ENCODE data around the gene TIGD3. TPM values are rescaled to one million over a fixed set of nuclear protein-coding genes. Genes with fewer than 3 reads are reported as not detected.

TIGD3 gene
- total RNA-seq, 1 donor from 2014 or later, result 0.18 TPM

DNA sequence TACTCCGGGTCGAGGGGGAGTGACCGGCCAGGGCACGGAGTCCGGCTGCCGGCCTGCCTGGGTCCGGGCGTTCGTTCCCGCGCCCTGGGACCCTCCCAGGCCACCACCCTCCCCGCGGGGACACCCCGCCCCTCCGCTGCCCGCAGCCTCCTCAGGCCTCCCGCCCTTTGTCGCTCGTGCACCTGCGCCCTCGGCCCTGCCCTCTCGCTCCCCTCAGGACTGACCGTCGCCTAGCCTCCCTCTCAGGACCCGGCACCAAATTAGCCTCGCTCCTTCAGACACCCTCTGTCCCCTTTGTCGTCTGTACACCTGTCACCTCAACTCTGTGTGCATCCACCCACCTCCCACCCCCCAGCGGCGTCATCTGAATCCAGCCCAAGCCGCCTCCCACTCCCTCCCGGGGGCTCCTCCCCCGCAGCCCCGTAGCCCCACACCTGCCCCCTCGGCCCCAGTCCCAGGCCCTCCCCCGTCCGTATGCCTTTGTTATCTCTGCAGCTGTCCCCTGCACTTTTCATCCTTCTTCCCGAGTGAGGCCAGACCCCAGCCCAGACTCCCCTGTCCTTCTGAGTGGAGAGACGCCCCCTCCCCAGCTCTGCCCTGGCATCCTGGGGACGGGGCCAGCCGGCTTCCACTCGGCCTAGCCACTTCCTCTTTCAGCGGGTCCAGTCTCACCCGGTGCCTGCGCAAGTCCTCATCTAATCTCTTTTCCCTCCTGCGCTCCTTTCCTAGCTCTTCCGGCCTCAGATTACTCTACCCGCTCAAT, 643 bp downstream of the TIGD3 start:
- intact Hi-C loops (cut with DNase I), result no loop called here
- DNase-seq, result peak; percentile 68
- TF ChIP-seq, protein P1, sequence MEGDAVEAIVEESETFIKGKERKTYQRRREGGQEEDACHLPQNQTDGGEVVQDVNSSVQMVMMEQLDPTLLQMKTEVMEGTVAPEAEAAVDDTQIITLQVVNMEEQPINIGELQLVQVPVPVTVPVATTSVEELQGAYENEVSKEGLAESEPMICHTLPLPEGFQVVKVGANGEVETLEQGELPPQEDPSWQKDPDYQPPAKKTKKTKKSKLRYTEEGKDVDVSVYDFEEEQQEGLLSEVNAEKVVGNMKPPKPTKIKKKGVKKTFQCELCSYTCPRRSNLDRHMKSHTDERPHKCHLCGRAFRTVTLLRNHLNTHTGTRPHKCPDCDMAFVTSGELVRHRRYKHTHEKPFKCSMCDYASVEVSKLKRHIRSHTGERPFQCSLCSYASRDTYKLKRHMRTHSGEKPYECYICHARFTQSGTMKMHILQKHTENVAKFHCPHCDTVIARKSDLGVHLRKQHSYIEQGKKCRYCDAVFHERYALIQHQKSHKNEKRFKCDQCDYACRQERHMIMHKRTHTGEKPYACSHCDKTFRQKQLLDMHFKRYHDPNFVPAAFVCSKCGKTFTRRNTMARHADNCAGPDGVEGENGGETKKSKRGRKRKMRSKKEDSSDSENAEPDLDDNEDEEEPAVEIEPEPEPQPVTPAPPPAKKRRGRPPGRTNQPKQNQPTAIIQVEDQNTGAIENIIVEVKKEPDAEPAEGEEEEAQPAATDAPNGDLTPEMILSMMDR (IDR thresholded peaks at IDR 0.05), result no peak
- H3K9me3 ChIP-seq, result no peaks in the 10 kb centered on the region
- peak; percentile 37 to 50 for ATAC-seq
- H3K27ac ChIP-seq, result peak overlapping the region; percentile 18
- peaks cover 13% of the 10 kb centered on the region for H3K27me3 ChIP-seq (ENCODE audit: low read depth)
- peaks cover 22% of the 10 kb centered on the region for H3K4me1 ChIP-seq
- H3K4me3 ChIP-seq, result peak overlapping the region; percentile 73
- peaks cover 26% of the 10 kb centered on the region for H3K36me3 ChIP-seq

DNA sequence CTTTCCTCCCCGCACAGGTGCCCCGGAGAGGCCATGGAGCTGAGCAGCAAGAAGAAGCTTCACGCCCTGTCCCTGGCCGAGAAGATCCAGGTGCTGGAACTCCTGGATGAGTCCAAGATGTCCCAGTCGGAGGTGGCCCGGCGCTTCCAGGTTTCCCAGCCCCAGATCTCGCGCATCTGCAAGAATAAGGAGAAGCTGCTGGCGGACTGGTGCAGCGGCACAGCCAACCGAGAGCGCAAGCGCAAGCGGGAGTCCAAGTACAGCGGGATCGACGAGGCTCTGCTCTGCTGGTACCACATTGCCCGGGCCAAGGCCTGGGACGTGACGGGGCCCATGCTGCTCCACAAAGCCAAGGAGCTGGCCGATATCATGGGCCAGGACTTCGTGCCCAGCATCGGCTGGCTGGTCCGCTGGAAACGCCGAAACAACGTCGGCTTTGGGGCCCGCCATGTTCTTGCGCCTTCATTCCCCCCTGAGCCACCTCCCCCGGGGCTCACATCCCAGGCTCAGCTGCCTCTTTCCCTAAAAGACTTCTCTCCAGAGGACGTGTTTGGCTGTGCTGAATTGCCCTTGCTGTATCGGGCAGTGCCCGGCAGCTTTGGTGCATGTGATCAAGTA, 1.3 kb downstream of the TIGD3 start:
- Histone ChIP-seq H3K27me3 (ENCODE audit: low read depth) (peaks cover 13% of the 10 kb centered on the region), H3K9me3 (no peaks in the 10 kb centered on the region), H3K4me1 (peaks cover 22% of the 10 kb centered on the region), H3K36me3 (peaks cover 20% of the 10 kb centered on the region), H3K27ac (no peak overlapping the region), H3K4me3 (peak overlapping the region; percentile 73)
- TF ChIP-seq, protein P1 (IDR thresholded peaks at IDR 0.05), result no peak
- intact Hi-C loops (cut with DNase I), result no loop called here
- ATAC-seq (no peak), DNase-seq (peak; percentile 56)

- Histone ChIP-seq H3K36me3 (peaks cover 14% of the 10 kb centered on the region), H3K27me3 (ENCODE audit: low read depth) (peaks cover 13% of the 10 kb centered on the region), H3K4me3 (no peak overlapping the region), H3K27ac (no peak overlapping the region), H3K4me1 (peaks cover 22% of the 10 kb centered on the region), H3K9me3 (no peaks in the 10 kb centered on the region)
- ATAC-seq (no peak), DNase-seq (no peak)
- TF ChIP-seq, protein P1 (IDR thresholded peaks at IDR 0.05), result no peak
- intact Hi-C loops (cut with DNase I), result no loop called here
Observed at GRCh38 chr11:65356394-65356972, 1.9 kb downstream of the TIGD3 start.

DNA sequence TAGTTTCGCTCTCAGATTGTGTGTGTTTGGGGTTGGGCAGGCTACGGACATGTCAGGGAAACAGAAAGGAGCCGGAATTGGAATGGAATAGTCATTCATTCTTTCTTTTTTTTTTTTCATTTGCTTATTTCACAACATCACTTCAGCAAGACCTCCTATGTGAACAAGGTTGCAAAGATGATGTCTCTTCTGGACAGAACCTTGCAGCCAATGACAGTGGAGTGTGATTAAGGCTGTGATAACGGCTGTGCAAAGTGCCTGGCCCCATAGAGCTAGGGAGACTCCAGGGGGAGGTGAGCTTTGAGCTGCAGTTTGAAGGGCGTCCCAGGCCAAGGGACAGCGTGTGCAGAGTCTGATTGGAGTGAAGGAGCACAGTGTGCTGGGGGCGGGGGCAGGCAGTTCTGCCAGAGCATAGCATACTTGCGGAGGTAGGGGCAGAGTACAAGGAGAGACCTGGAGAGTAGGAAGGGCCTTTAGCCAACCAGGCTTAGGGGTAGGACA, 3.4 kb downstream of the TIGD3 start:
- intact Hi-C loops (cut with DNase I), result no loop called here
- Histone ChIP-seq H3K36me3 (no peaks in the 10 kb centered on the region), H3K27ac (no peak overlapping the region), H3K9me3 (no peaks in the 10 kb centered on the region), H3K27me3 (ENCODE audit: low read depth) (peaks cover 13% of the 10 kb centered on the region), H3K4me3 (no peak overlapping the region), H3K4me1 (peaks cover 22% of the 10 kb centered on the region)
- TF ChIP-seq, protein P1 (IDR thresholded peaks at IDR 0.05), result no peak
- DNase-seq (no peak), ATAC-seq (peak in 1 of 2 donors; percentile 4)

- H3K4me3 ChIP-seq, result no peak overlapping the region
- peaks cover 5% of the 10 kb centered on the region for H3K4me1 ChIP-seq
- no peaks in the 10 kb centered on the region for H3K9me3 ChIP-seq
- TF ChIP-seq, protein P1 (IDR thresholded peaks at IDR 0.05), result no peak
- intact Hi-C loops (cut with DNase I), result no loop called here
- peak overlapping the region; percentile 56 for H3K27ac ChIP-seq
- H3K27me3 ChIP-seq (ENCODE audit: low read depth), result no peaks in the 10 kb centered on the region
- DNase-seq (no peak), ATAC-seq (peak; percentile 34 to 37)
- H3K36me3 ChIP-seq, result no peaks in the 10 kb centered on the region
Observed at GRCh38 chr11:65362320-65362931, 7.9 kb downstream of the TIGD3 start.
